Right atrium auricular region (tissue), 2 donors: ENCODE data around the gene DENND1A. TPM values are rescaled to one million over a fixed set of nuclear protein-coding genes. Genes with fewer than 3 reads are reported as not detected.
"Not testable (repeated sequence)": the region's sequence is repeated elsewhere in the genome, so short reads cannot be mapped to it uniquely, and the experiment has no call there.

Experiments
- DNase-seq: peaks from one replicate; pipeline ENCODE4 v3.0.0-alpha.2; 2019; ENCODE audit warnings: low spot score
- H3K27ac ChIP-seq, 2 donors: fragments of 200-600 bp; sonication (generic); 1 replicate in 1 of 2; 2 replicates in 1 of 2; pipeline ENCODE4 v1.5.1; 2016 to 2019
- H3K27me3 ChIP-seq, 2 donors: fragments of 200-600 bp; sonication (generic); one replicate each; pipeline versions ENCODE4 v1.5.1 to v1.6.0; 2017 to 2019
- H3K36me3 ChIP-seq: fragments of 200-600 bp; sonication (generic); one replicate; pipeline ENCODE4 v1.5.1; 2016
- H3K4me1 ChIP-seq, 2 donors: fragments of 200-600 bp; sonication (generic); one replicate each; pipeline versions ENCODE4 v1.5.1 to v1.6.0; 2017 to 2019
- H3K4me3 ChIP-seq, 2 donors: fragments of 200-600 bp; sonication (generic); 1 replicate in 1 of 2; 2 replicates in 1 of 2; pipeline ENCODE4 v1.5.1; 2017 to 2019; ENCODE audit warnings: mild to moderate bottlenecking in 1 of 2, moderate library complexity in 1 of 2
- H3K9me3 ChIP-seq, 2 donors: fragments of 200-600 bp; sonication (generic); one replicate each; pipeline ENCODE4 v1.5.1; 2019
- CTCF ChIP-seq, 2 donors: fragments of 200-600 bp; sonication (generic); IDR thresholded peaks; one replicate each; pipeline ENCODE4 v1.5.1; 2019; ENCODE audit warnings: antibody characterized with exemption in 2 of 2
- total RNA-seq, 2 donors: library from RNA; depleted of rRNA; stranded (reverse); fragments of >200 nt; gene quantifications; one replicate each; pipeline ENCODE4 v1.1.0, GENCODE V29; 2016

DENND1A gene
- total RNA-seq, 2 donors from 2014 or later, result 14.9 to 23.6 TPM

GRCh38 chr9:123820139-123820538 lies 109.8 kb downstream of the DENND1A start:
- peaks cover 0 to 5% of the 10 kb centered on the region in 2 donors for H3K4me1 ChIP-seq
- H3K27ac ChIP-seq, result no peak overlapping the region
- H3K36me3 ChIP-seq, result no peaks in the 10 kb centered on the region
- no peaks in the 10 kb centered on the region for H3K9me3 ChIP-seq
- DNase-seq, result no peak
- no peak for TF ChIP-seq CTCF (IDR thresholded peaks at IDR 0.05)
- no peaks in the 10 kb centered on the region for H3K27me3 ChIP-seq
- no peak overlapping the region for H3K4me3 ChIP-seq

- H3K36me3 ChIP-seq, result no peaks in the 10 kb centered on the region
- no peak overlapping the region for H3K27ac ChIP-seq
- H3K9me3 ChIP-seq, result no peaks in the 10 kb centered on the region
- no peak overlapping the region for H3K4me3 ChIP-seq
- DNase-seq, result no peak
- TF ChIP-seq CTCF (IDR thresholded peaks at IDR 0.05), result no peak
- peaks cover 0 to 5% of the 10 kb centered on the region in 2 donors for H3K4me1 ChIP-seq
- no peaks in the 10 kb centered on the region for H3K27me3 ChIP-seq
Measured at GRCh38 chr9:123816817-123817472, 113.0 kb downstream of the DENND1A start.

- DNase-seq, H3K4me3 ChIP-seq, H3K9me3 ChIP-seq, H3K27me3 ChIP-seq, H3K27ac ChIP-seq, H3K36me3 ChIP-seq, H3K4me1 ChIP-seq: not testable (repeated sequence)
Measured at GRCh38 chr9:123815856-123816255, 114.1 kb downstream of the DENND1A start.

GRCh38 chr9:123814496-123814895 lies 115.4 kb downstream of the DENND1A start:
- DNase-seq, result no peak
- Histone ChIP-seq H3K27me3 (no peaks in the 10 kb centered on the region), H3K4me3 (no peak overlapping the region), H3K4me1 (peaks cover 0 to 5% of the 10 kb centered on the region in 2 donors), H3K9me3 (no peaks in the 10 kb centered on the region), H3K27ac (no peak overlapping the region), H3K36me3 (no peaks in the 10 kb centered on the region)
- TF ChIP-seq CTCF (IDR thresholded peaks at IDR 0.05), result no peak

GRCh38 chr9:123812984-123813383 lies 116.9 kb downstream of the DENND1A start:
- TF ChIP-seq CTCF (IDR thresholded peaks at IDR 0.05), result no peak
- H3K9me3 ChIP-seq, result no peaks in the 10 kb centered on the region
- no peaks in the 10 kb centered on the region for H3K27me3 ChIP-seq
- no peak overlapping the region for H3K4me3 ChIP-seq
- H3K36me3 ChIP-seq, result no peaks in the 10 kb centered on the region
- no peak for DNase-seq
- peaks cover 0 to 5% of the 10 kb centered on the region in 2 donors for H3K4me1 ChIP-seq
- H3K27ac ChIP-seq, result no peak overlapping the region

- no peak overlapping the region for H3K27ac ChIP-seq
- no peaks in the 10 kb centered on the region for H3K36me3 ChIP-seq
- no peaks in the 10 kb centered on the region for H3K9me3 ChIP-seq
- DNase-seq, result no peak
- H3K4me1 ChIP-seq, result no peaks in the 10 kb centered on the region
- TF ChIP-seq CTCF (IDR thresholded peaks at IDR 0.05), result no peak
- H3K27me3 ChIP-seq, result no peaks in the 10 kb centered on the region
- no peak overlapping the region for H3K4me3 ChIP-seq
Measured at GRCh38 chr9:123807251-123807650, 122.7 kb downstream of the DENND1A start.
